Lung (tissue), 12 donors: ENCODE results near the gene GFI1B. TPM values are rescaled to one million over a fixed set of nuclear protein-coding genes. Genes with fewer than 3 reads are reported as not detected.

ENCODE experiments used
- ATAC-seq: fragments of 200-7000 bp; cut with Tn5 transposase; one replicate; pipeline ENCODE4 v1.9.1; 2020; ENCODE audit warnings: moderate number of reproducible peaks; ENCODE audit not compliant: insufficient read depth, low FRiP score
- DNase-seq, 3 donors: peaks; one replicate each; pipeline ENCODE4 v3.0.0-alpha.2; 2013 to 2017
- H3K27ac ChIP-seq, 2 donors: one replicate each; pipeline ENCODE4 v1.5.1; 2013; ENCODE audit warnings: mild to moderate bottlenecking in 2 of 2, moderate library complexity in 2 of 2, control low read depth in 1 of 2, inconsistent platforms in 1 of 2, low read depth in 1 of 2, low read length in 1 of 2
- H3K27me3 ChIP-seq, 3 donors: one replicate each; pipeline ENCODE4 v1.5.1; 2013; ENCODE audit warnings: low read length in 2 of 3; ENCODE audit not compliant: control insufficient read depth in 3 of 3, insufficient read depth in 3 of 3
- H3K36me3 ChIP-seq, 4 donors: one replicate each; pipeline ENCODE4 v1.5.1; 2013; ENCODE audit warnings: low read length in 4 of 4, mild to moderate bottlenecking in 1 of 4, moderate library complexity in 1 of 4; ENCODE audit not compliant: control insufficient read depth in 4 of 4, insufficient read depth in 4 of 4
- H3K4me1 ChIP-seq, 5 donors: one replicate each; pipeline ENCODE4 v1.5.1; 2013; ENCODE audit warnings: low read length in 5 of 5, mild to moderate bottlenecking in 2 of 5, moderate library complexity in 1 of 5; ENCODE audit not compliant: control insufficient read depth in 5 of 5, insufficient read depth in 5 of 5
- H3K4me3 ChIP-seq: one replicate; pipeline ENCODE4 v1.5.1; 2013; ENCODE audit warnings: mild to moderate bottlenecking, control low read depth, moderate library complexity
- H3K9ac ChIP-seq, 2 donors: one replicate each; pipeline ENCODE4 v1.5.1; 2013; ENCODE audit warnings: low read length in 2 of 2, control low read depth in 1 of 2; ENCODE audit not compliant: insufficient read depth in 1 of 2
- H3K9me3 ChIP-seq, 4 donors: one replicate each; pipeline ENCODE4 v1.5.1; 2013; ENCODE audit warnings: low read length in 3 of 4, mild to moderate bottlenecking in 1 of 4, moderate library complexity in 1 of 4; ENCODE audit not compliant: control insufficient read depth in 4 of 4, insufficient read depth in 3 of 4
- CTCF ChIP-seq: IDR thresholded peaks from 2 replicates; pipeline ENCODE4 v1.5.1; 2012; ENCODE audit warnings: mild to moderate bottlenecking; ENCODE audit errors: control extremely low read depth, extremely low read depth
- WGBS, 2 donors: extraction: QIAGEN DNeasy Blood & Tissue Kit; methylation state at CpG; one replicate each; pipeline ENCODE4 v1.1.7; 2013; 5-methylcytosine and 5-hydroxymethylcytosine counted together
- polyA plus RNA-seq, 2 donors: library from polyadenylated mRNA; stranded (reverse); fragments of 200-250 nt; gene quantifications; one replicate each; pipeline ENCODE4 v1.2.1, GENCODE V29; 2013
- total RNA-seq, 2 donors: library from RNA; depleted of rRNA in 1 of 2; stranded (reverse); fragments of >200 nt in 1 of 2; gene quantifications; one replicate each; pipeline ENCODE4 v1.2.1, GENCODE V29; 2014 to 2021
- donor health status: control.
- donor health status: control.
- donor health status: Bipolar disorder and iron deficiency.
- donor health status: healthy.
- donor health status: DM: yes; HTN: yes; CAD: no.

Gene GFI1B
- total and polyA plus RNA-seq, 4 donors, result 0.25 to 1.4 (median 0.76) TPM

DNA sequence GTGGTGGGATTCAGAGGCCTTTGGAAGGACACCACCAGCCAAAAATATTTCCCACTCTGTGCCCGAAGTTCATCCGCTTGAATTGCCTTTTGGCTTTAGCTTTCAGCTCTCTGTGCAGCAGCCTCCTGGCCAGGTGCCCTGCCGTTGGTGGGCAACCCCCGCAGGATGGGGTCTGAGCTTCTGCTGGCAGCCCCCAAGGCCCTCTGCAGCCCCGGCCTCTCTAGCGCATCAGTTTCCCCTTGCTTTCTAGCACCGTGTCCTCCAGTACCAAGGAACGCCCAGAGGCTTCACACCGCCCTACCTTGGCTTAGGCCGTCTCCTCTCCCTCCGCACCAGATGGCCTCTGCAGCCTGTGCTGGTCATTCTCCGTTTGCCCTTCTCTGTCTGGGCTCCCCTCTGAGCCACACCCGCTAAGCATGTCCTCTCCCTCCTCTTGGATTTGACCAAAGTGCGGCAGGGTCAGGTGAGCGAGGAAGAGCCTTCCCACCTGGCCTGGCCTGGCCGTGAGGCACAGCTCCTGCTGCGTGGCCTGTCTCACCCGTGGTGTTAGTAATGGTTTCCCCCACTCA lies 29.9 kb upstream of the GFI1B start:
- H3K27me3 ChIP-seq, result no peaks in the 10 kb centered on the region
- ATAC-seq (no peak), DNase-seq (no peak)
- TF ChIP-seq CTCF, result no peak
- no peaks in the 10 kb centered on the region for H3K9me3 ChIP-seq
- H3K36me3 ChIP-seq, result peaks cover 0 to 3% (median 0%) of the 10 kb centered on the region in 4 donors
- 84 to 92% methylated on average over 18 of the region's 18 CpGs for WGBS, 2 donors
- H3K27ac ChIP-seq, result no peak overlapping the region
- H3K4me1 ChIP-seq, result peaks cover 0 to 18% (median 3%) of the 10 kb centered on the region in 5 donors
- H3K9ac ChIP-seq, result no peak overlapping the region
- no peak overlapping the region for H3K4me3 ChIP-seq

DNA sequence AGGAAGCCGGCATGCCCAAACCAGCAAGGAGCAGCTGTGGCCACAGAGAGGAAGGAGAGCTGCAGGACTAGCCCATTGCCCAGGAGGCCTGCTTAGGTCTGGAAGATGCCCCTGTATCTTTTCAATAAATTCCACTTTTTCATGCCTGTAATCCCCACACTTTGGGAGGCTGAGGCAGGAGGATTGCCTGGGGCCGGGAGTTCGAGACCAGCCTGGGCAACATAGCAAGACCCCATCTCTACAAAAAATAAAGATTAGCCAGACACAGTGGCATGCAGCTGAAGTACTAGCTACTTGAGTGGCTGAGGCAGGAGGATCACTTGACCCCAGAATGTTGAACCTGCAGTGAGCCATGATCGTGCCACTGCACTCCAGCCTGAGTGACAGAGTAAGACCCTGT lies 28.8 kb upstream of the GFI1B start:
- Histone ChIP-seq H3K4me1 (peaks cover 0 to 14% (median 2%) of the 10 kb centered on the region in 5 donors), H3K36me3 (no peaks in the 10 kb centered on the region), H3K27ac (no peak overlapping the region), H3K9ac (no peak overlapping the region), H3K27me3 (no peaks in the 10 kb centered on the region), H3K9me3 (peaks cover 0 to 2% (median 0%) of the 10 kb centered on the region in 4 donors), H3K4me3 (no peak overlapping the region)
- TF ChIP-seq CTCF, result no peak
- WGBS, 2 donors, result 78 to 79% methylated on average over 4 of the region's 4 CpGs
- ATAC-seq (no peak), DNase-seq (no peak)

DNA sequence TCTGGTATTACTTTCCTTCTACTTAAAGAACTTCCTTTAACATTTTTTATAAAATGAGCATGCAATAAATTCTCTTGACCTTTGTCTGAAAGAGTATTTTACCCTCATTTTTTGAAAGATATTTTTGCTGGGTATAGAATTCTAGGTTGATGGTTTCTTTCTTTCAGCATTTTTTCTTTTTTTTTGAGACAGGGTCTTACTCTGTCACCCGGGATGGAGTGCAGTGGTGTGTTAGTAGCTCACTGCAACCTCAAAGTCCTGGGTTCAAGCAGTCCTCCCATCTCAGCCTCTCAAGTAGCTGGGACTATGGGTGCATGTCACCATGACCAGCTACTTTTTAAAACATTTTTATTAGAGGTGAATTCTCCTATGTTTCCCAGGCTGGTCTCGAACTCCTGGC lies 23.4 kb upstream of the GFI1B start:
- Histone ChIP-seq H3K4me3 (no peak overlapping the region), H3K36me3 (no peaks in the 10 kb centered on the region), H3K27ac (no peak overlapping the region), H3K9ac (no peak overlapping the region), H3K4me1 (no peaks in the 10 kb centered on the region), H3K9me3 (peaks cover 0 to 7% (median 4%) of the 10 kb centered on the region in 4 donors), H3K27me3 (peaks cover 0 to 2% (median 0%) of the 10 kb centered on the region in 3 donors)
- ATAC-seq (no peak), DNase-seq (no peak)
- 92 to 96% methylated on average over 2 of the region's 2 CpGs for WGBS, 2 donors
- no peak for TF ChIP-seq CTCF

DNA sequence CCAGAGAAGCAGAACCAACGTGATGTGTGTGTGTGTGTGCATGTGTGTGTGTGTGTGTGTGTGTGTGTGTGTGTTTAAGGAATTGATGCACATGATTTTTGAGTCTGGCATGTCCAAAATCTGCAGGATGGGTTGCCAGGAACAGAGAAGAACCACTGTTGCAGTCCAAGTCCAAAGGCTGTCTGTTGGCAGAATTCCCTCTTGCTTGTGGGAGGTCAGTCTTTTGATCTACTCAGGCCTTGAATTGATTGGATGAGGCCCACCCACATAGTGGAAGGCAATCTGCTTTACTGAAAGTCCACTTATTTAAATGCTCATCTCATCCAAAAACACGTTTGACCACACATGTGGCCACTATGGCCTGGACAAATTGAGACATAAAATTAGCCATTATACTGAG lies 22.7 kb upstream of the GFI1B start:
- 60 to 64% methylated on average over 2 of the region's 2 CpGs for WGBS, 2 donors
- ATAC-seq, result no peak
- TF ChIP-seq CTCF, result no peak

More for the DNA sequence above, 22.7 kb upstream of the GFI1B start:
- Histone ChIP-seq H3K9me3 (peaks cover 0 to 7% (median 4%) of the 10 kb centered on the region in 4 donors), H3K27ac (no peak overlapping the region), H3K4me1 (no peaks in the 10 kb centered on the region), H3K27me3 (peaks cover 0 to 2% (median 0%) of the 10 kb centered on the region in 3 donors), H3K4me3 (no peak overlapping the region), H3K36me3 (no peaks in the 10 kb centered on the region), H3K9ac (no peak overlapping the region)
- DNase-seq, result no peak
